GM21717 (cell line): ENCODE measurements around the gene EML6.
"Not testable (repeated sequence)": the region's sequence is repeated elsewhere in the genome, so short reads cannot be mapped to it uniquely, and the experiment has no call there.

Experiments used
- ATAC-seq: cut with Tn5 transposase; IDR thresholded peaks from one replicate; pipeline ENCODE4 v1.9.1; 2021; ENCODE audit warnings: mild to moderate bottlenecking, moderate library complexity; ENCODE audit not compliant: unreplicated experiment

The EML6 gene

DNA sequence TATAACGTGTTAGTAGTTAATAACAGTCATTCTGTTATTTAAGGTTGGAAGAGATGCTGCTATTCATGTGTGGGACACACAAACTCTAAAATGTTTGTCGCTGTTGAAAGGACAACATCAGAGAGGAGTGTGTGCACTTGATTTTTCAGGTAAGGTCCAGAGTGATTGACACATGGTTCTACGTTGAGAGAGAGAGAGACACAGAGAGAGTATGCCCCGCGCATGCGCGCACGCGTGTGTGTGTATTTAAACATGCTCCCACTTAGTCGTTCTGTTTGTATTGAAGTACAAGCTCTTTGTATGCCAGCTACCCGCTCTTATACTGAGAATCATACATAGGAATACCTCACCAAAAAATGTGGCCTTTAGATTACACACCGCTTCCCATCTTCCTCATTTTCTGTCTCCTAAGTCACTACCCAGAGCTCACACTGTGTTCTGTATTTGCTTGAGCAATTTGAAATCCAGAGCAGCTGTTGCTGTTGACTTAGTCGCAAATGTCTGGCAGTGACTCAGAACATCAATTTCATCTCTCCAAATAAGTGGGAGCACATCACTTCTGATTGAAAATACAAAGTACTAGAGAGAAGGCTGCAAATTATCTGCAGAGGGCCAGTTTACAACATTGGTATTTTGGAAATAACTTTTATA lies 148.1 kb downstream of the EML6 start:
- ATAC-seq: no peak

DNA sequence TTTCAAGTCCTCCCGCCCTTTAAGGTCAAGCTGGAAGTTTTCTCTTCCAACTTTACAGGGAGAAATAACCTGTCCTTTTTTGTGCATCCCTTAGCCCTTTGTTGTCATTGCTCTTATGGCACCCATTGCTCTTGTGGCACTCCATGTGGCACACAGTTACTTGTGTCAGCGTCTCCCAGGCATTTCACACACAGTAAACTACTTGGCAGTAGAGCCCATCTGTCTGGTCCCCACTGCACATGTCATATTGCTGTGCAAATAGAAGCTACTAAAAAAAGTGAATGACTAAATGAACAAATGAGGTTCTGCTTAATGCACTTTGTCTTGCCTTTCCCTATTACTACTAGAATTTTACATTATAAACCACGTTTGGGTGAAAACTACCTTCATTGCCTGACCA lies 149.3 kb downstream of the EML6 start:
- no peak for ATAC-seq

DNA sequence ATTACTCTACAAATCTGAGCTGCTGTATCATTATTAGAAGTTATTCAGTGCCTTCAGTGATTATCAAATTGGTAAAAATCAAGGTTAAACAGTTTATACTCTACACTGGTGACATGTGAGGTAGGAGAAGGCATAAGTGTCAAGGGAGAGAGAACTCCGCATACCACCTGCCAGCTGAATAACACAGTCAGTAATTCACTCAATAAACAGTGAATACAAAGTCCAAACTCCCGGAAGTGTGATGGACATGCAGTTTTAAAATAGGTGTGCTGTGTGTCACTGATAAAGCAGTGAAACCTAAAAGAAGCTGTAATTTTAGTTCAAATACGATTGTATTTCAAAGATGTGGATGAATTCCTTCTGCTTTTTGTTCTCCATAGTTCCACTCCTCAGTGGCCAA lies 149.8 kb downstream of the EML6 start:
- not testable (repeated sequence) for ATAC-seq

DNA sequence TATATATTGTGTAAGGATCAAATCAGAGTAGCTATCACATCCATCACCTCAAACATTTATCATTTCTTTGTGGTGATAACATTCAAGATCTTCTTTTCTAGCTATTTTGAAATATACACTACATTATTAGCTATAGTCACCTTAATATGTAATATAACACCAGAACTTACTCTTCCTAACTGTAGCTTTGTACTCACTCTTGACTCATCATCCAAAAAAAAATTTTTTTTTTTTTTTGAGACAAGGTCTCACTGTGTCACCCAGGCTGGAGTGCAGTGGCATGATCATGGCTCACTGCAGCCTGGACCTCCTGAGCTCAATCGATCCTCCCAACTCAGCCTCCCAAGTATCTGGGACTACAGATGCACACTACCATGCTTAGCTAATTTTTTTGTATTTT lies 153.3 kb downstream of the EML6 start:
- ATAC-seq: no peak

DNA sequence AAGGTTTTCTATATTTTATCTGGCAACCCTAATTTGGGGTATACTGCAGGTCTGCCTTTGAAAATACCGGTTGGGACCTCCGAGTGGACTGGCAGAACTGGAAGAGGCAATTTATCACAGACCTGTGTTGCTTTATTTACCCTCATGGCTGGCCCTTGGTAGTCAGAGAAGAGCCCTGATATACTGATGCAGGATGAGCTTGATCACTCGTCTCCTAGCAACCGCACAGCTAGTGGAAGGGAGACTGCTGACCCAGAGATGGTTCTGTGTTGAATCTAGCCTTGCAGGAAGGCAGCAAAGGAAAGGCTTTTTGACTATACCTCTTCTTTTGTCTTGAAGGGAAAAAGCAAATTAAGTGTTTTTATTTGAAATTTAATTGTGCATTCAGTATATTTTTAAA lies 154.7 kb downstream of the EML6 start:
- no peak for ATAC-seq

DNA sequence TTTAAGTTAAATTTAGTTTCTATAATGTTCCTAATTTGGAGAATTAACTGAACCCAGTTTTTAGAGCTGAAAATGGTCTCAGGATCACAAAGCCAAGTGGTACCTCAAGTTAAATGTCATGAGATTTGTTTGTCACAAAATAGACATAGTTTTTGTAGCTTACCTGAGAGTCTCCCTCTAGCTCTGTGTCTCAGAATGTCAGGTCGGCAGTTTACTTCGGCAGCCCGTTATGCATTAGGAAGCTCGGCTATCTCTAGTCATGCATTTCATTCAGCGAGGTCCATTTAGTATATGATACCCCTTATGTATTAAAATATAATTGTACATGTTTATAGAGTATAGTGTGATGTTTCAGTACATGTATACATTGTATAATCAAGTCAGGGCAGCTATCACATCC lies 155.6 kb downstream of the EML6 start:
- no peak for ATAC-seq

DNA sequence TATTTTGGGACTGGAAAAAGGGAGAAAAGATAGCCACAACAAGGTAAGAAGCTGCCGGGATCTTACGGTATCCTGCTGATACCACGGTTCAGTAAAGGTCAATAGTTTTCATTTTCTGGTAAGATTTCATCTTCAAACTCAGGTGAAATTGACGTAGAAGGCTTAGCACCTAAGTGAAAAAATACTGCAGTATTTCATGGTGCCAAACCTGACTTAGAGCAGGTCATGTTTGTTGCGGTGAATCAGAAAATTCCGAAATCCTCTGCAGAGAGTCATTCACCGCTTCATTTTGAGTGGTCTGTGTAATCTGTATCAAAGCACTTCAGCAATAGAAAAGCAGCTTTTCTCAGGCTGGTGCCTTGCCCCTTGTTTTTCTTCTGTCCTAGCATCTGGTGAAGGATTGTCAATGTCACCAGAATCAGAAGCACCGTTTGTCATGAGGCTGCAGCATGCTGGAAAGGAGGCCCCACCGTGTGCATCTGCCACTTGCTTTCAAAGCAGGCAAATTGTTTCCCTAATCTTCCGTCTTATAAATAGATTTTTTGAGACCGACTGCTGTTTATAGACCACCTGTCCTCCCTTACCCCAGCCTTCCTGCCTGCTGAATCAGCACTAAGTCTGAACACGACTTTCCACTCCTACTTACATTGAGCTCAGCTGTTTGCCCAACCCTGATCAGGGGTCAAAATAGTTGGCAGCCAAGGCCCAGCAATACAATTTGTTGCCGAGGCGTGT lies 156.3 kb downstream of the EML6 start:
- ATAC-seq: no peak

DNA sequence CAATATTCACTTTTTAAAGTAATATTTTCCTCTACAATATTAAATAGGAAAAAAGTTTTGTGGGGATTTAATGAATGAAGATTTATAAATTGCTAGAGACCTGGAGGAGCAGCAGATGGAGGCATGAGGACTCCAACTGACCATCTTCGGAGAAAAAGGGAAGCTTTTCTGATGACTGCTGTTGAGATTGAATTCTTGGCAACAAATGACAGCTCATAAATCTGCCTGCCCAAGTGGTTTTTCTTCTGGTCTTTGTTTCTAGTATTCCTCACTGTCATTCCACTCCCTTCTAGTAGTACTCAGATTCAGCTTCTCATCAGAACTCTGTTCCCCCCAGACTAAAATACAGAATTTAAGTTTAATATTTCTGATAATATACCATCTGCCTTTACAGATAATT lies 157.0 kb downstream of the EML6 start:
- ATAC-seq: no peak

DNA sequence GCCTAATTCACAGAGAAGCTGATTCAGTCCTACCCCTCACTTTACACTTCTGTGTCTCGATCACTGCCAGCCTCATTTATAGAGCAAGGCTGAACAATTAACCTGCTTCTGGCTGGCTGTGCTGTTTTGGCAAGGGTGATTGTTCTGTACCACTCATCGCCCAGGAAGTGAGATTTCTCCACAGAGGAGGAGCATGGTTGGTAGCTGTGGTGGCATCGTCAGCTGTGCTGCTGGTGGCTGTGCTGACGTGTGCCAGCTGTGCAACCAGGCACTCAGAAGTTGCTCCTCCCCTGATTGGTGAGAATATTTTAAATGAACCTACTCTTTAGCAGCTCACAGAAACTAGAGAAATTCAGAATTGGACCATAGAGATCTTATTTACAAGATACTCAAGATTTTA lies 158.3 kb downstream of the EML6 start:
- ATAC-seq: no peak

DNA sequence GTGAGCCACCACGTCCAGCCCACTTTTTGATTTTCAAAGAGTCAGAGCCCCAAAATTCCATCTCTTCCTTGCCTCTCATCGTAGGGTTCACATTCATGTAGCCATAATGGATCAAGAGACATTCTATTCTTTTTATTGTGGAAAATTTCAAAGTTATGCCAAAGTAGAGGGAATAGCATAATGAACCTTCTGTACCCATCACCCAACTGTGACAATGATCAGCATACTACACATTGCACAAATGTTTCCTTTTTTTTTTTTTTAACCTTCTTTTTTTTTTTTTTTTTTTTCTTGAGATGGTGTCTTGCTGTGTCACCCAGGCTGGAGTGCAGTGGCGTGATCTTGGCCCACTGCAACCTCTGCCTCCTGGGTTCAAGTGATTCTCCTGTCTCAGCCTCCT lies 162.4 kb downstream of the EML6 start:
- ATAC-seq: no peak

DNA sequence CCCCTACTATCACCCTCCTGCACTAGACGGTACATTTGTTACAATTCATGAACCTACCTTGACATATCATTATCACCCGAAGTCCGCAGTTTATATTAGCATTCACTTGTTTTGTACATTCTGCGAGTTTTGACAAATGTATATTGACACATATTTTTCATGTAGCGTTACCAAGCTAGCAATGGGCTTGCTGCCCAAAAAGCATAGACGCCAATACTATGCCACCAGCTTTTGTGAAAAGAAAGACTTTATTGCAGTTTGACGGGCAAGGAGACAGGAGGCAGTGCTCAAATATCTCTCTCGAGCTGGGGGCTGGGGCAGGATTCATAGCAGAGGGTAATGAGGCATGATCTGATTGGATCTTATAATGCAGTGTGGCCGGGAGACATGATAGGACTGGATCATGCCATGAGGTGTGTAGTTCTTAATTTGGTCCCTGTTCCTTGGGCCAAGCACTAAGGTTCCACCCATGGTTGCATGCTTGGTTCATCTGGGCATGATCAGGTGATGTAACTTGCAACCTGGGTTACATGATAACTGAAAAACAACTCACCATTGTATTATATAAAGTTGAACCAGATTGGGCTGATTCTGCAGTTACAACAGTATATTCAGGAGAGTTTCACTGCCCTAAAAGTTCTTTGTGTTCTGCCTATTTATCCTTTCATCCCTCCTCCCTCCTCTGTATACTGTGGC lies 164.5 kb downstream of the EML6 start:
- no peak for ATAC-seq

DNA sequence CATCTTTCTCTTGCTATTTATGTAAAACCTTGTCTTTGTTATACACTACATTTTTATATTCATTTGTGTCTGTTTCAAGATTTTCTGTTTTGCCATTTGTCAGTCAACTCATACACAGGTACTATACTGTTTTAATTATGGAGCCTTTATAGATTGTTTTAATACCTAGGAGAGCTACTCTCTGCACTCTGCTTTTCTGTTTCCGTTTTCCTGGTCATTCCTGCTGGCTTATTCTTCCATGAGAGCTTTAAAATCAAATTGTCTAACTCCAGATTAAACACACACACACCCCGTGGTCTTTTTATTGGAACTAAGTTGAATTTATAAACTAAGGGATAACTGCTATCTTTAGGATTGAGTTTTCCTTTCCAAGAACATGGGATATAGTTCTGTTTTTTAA lies 165.6 kb downstream of the EML6 start:
- no peak for ATAC-seq

DNA sequence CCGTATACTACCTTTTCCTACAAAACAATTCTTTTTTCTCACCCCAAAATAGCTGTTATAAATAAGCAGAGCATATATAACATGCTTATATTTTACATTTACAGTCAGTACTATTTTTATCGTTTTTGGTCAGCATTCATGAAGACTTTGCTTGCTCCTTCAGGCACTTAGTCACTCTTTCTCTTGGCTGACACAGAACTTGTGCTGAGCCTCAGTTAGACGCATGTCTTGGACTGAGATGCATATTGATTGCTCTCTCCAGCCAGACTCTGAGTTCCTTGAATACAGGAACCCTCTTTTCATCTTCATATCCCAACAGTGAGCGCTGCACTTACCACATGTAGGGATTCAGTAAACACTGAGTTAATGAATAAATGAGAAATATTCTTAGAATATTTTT lies 168.4 kb downstream of the EML6 start:
- no peak for ATAC-seq

DNA sequence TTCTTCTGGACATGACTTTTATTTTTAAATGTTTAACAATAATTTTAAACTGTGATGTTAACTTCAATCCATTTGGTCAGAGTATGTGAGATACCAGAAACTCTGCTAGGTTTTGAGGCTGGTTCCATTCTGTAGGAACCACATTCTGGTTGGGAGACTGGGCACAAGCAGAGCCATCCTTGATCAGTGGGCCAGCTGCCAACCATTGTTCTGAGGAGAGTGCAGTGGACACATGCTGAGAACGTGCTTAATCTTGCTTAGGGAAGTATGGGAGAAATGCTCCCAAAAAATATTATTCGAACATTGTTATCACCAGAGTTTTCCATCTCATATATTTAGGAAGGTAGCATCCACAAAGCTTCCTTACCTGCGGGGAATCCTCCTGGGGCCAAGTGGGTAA lies 171.0 kb downstream of the EML6 start:
- ATAC-seq: no peak

DNA sequence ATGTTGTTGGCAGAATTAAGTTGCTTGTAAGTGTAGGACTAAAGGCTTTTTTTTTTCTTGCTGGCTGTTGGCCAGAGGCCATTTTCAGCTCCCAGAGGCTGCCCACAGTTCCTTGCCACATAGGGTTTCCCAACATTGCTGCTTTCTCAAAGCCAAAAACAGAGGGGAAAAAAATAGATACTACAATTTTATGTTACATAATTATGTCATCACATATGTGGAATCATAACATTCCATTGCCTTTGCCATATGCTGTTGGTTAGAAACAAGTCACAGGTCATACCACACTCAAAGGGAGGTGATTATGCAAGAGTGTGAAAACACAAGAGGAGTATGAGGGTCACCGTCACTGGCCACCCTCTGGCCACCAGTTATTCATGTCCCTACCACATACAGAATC lies 172.3 kb downstream of the EML6 start:
- ATAC-seq: no peak

DNA sequence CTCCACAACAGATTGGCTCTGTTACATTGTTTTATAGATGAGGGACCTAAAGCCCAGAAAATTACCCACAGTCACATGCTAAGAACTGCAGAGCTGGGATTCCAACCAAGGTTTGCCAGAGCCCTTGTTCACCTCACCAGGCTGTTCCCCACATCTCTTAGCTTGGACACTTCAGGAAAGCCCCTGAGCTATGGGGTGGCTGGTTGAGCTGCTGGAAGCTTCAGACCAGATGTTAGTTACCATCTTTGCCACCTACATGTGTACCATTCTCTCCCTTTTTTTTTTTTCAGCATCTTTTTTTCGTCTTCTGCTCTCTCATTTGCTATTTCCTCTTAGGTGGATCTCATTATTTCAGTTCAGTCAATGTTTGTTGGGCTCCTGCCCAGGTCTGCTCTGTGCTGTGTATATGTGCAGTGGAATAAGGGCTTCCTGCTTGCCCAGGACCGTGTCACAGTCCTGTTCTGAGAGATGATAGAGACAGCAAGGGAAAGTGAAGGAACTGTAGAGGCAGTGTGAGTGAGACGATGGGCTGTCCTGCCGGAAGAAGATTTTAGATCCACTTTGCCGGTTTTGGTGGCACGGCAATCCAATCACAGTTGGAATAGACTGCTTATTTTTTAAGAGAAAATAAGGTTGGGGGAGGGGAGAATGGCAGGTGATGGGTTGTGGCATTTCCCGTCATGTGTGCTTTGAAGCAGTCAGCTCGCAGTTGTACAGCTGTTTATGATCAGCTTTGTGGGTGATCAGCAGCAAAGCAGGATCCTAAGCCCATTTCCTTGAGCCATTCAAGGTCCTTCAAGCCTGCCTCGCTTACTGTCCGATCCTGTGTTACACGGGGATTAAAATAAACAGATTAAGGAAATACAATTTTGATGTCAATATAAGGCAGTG lies 174.2 kb downstream of the EML6 start:
- no peak for ATAC-seq

DNA sequence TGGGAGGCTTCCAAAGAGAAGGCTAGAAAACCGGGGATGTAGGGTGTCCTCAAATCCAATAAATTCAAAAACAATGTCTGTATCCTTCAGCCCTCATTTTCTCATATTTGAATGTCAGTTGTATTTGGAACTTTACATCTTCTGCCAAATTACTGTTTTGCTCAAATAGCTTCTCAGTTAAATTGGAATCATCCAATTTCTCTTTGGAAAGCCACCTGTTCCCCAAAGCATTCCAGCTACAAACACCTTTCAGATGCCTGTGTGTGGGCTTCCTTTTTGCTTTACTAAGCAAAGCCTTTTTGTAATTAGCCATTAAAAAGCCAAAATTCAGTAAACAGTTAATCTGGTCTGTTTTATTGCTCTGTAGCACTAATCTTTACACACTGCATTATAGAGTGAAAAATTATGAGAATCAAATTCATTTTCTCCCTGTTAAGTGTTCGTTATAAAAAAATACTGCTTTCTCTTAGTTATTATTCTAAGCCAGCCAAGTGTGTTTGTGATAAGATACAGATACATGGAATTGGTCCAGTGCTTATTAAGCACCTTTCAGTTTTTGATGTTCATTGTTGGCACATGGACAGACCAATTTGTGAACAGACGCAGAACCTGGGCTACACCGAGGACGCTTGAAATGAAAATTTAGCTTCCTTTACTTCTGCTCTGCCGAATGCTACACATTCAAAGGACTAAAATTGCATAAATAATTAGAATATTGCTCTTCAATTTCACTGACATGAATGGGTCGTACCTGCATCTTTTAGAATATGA lies 175.2 kb downstream of the EML6 start:
- no peak for ATAC-seq

DNA sequence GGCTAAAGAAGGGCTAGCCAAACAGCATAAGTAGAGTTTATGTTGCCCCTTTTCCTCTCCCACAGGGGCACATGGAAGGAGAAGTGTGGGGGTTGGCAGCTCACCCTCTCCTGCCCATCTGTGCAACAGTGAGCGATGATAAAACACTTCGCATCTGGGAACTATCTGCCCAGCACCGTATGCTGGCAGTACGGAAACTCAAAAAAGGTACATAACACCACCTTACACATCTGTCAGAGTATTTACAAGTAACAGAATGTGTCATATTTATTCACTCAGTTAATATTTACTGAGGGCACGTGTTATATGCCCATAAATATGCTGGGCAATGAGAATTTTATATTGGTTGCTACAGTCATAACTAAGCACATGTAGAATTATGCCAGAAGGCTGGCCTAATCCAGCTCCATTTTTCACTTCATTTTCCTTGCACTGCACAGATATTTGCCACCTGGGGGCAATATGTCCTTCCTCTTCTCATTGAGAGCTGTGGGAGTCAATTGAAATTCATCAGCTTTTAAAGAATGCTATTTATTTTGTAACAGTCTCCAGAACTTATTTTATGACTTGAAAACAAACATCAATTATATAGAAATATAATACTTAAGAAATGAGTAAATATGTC lies 176.2 kb downstream of the EML6 start:
- no peak for ATAC-seq

DNA sequence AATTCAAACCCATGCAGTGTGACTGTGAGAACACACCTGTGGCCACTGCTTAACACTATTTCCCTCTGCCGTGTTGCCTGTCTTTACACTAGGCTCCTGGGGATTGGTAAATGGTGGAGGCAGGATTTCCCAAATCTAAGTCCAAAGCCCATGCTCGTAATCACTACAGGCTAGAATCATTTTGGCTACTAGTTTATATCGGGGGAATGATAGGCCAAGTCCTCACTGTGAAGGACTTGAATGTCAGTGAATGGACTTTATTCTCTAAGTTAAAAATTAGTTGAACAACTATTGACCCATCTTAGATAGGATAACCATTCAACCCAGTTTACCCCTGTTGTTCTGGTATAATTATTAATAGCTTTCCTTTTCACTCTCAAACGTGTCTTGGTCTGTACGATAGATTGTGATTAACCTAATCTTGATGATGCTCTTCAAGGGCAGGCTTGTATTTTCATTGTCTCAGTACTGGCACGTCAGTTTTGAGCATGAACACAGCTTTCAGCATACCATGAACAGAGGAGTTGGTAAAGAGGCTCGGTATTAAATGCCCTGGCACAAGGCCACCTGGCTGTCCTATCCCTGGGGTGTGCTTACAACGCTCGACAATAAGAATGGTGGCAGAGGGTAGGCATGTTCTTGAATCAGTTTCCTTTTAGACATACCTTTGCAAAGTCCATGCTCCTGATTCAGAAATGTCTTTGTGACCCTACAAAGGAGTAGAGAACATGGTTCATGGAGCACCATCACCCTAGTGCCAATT lies 177.9 kb downstream of the EML6 start:
- ATAC-seq: no peak
